HepG2 (cell line): ENCODE measurements around the gene PCYOX1L. TPM values are rescaled to one million over a fixed set of nuclear protein-coding genes. Genes with fewer than 3 reads are reported as not detected.
A peak's percentile ranks its signal among the peaks of the same experiment; 100 is the strongest.

Experiments
- ATAC-seq: fragments of 200-7000 bp; cut with Tn5 transposase; 3 replicates; pipeline ENCODE4 v1.9.1; 2020; ENCODE audit warnings: mild to moderate bottlenecking, moderate library complexity
- BruUV-seq: library from RNA; stranded (reverse); fragments of 400-500 nt; replicated peaks from 2 replicates; lab custom pipeline; 2021; lab: Mats Ljungman, UMichigan
- CTCF ChIA-PET: fragments of 300-600 bp; formaldehyde crosslinking; extraction: SDS; loops from one replicate; lab custom pipeline; 2021; ENCODE audit warnings: low total read pairs, inconsistent platforms, low intra/inter-chr PET ratio; lab: Yijun Ruan, JAX
- POLR2A ChIA-PET: fragments of 350-600 bp; sonication (Branson Sonifier 250); formaldehyde crosslinking; loops from one replicate; lab custom pipeline; 2020; ENCODE audit warnings: antibody characterized with exemption, inconsistent platforms; lab: Yijun Ruan, JAX
- DNase-seq: peaks from one replicate; pipeline ENCODE4 v3.0.0-alpha.2; 2015; ENCODE audit warnings: low spot score
- FAIRE-seq: peaks from 3 replicates; lab custom pipeline; 2011; peaks lifted over from hg19 to GRCh38; lab: Jason Lieb, UNC
- H2AFZ ChIP-seq: one replicate; pipeline ENCODE4 v1.6.1; 2011; ENCODE audit warnings: low read length, inconsistent platforms
- H3K27ac ChIP-seq: fragments of 300-600 bp; 3 replicates; pipeline ENCODE4 v1.8.0; 2011; ENCODE audit warnings: mixed run types, mild to moderate bottlenecking, mixed read lengths, low read length, inconsistent platforms; ENCODE audit not compliant: insufficient read depth; ENCODE audit errors: extremely low read length
- H3K27me3 ChIP-seq, 2 experiments: fragments of 200-600 bp in 1 of 2; 2 replicates in 1 of 2; 3 replicates in 1 of 2; pipeline versions ENCODE4 v1.6.0 to v1.8.0; 2011; ENCODE audit warnings: low read length in 2 of 2, mild to moderate bottlenecking in 2 of 2, moderate library complexity in 2 of 2, inconsistent platforms in 1 of 2; ENCODE audit not compliant: insufficient read depth in 2 of 2, control insufficient read depth in 1 of 2
- H3K36me3 ChIP-seq, 2 experiments: fragments of 200-600 bp in 1 of 2; replicated peaks in 1 of 2; 2 replicates in 1 of 2; 3 replicates in 1 of 2; pipeline versions ENCODE4 v1.5.1 to v1.8.0; 2011; ENCODE audit warnings: low read length in 2 of 2, inconsistent platforms in 1 of 2; ENCODE audit not compliant: insufficient read depth in 2 of 2, control insufficient read depth in 1 of 2
- H3K4me1 ChIP-seq: 2 replicates; pipeline ENCODE4 v1.5.1; 2012; ENCODE audit warnings: low read length, inconsistent platforms; ENCODE audit not compliant: insufficient read depth
- H3K4me2 ChIP-seq: 2 replicates; pipeline ENCODE4 v1.6.0; 2011; ENCODE audit warnings: low read depth, low read length, inconsistent platforms
- H3K4me3 ChIP-seq, 3 experiments: fragments of 200-600 bp in 1 of 3; sonication (generic), shearing (Covaris generic) in 1 of 3; replicated peaks in 1 of 3; 2 replicates each; pipeline ENCODE4 v1.5.1; 2011 to 2016; ENCODE audit warnings: low read length in 3 of 3, inconsistent platforms in 2 of 3, low read depth in 2 of 3, mild to moderate bottlenecking in 2 of 3, control low read depth in 1 of 3, mixed read lengths in 1 of 3; ENCODE audit not compliant: insufficient read depth in 1 of 3
- H3K79me2 ChIP-seq: one replicate; pipeline ENCODE4 v1.6.1; 2011; ENCODE audit warnings: low read length, inconsistent platforms; ENCODE audit not compliant: insufficient read depth
- H3K9ac ChIP-seq: 2 replicates; pipeline ENCODE4 v1.6.0; 2011; ENCODE audit warnings: mild to moderate bottlenecking, low read depth, low read length, inconsistent platforms; ENCODE audit not compliant: insufficient read depth
- H3K9me3 ChIP-seq: 2 replicates; pipeline ENCODE4 v1.5.1; 2012; ENCODE audit warnings: mild to moderate bottlenecking, low read length
- H4K20me1 ChIP-seq: 2 replicates; pipeline ENCODE4 v1.6.0; 2011; ENCODE audit warnings: inconsistent platforms, mild to moderate bottlenecking, low read length, moderate library complexity; ENCODE audit not compliant: insufficient read depth
- ETV5 ChIP-seq: IDR thresholded peaks from 2 replicates; pipeline ENCODE4 v1.6.1; 2018; ENCODE audit warnings: missing biosample characterization, missing genetic modification reagents, inconsistent platforms, borderline replicate concordance
- KAT2B ChIP-seq: fragments of 150-350 bp; IDR thresholded peaks from 2 replicates; pipeline ENCODE4 v1.6.1; 2014; ENCODE audit warnings: low read depth, low read length, borderline replicate concordance
- NPAS2 ChIP-seq: sonication (generic); formaldehyde crosslinking; IDR thresholded peaks from 2 replicates; pipeline ENCODE4 v1.8.0; 2022; ENCODE audit warnings: mild to moderate bottlenecking, missing genetic modification reagents, borderline replicate concordance
- PRDM15 ChIP-seq: sonication (generic); formaldehyde crosslinking; IDR thresholded peaks from 2 replicates; pipeline ENCODE4 v1.4.0; 2020; ENCODE audit warnings: missing genetic modification reagents
- RELA ChIP-seq: sonication (generic); formaldehyde crosslinking; IDR thresholded peaks from 2 replicates; pipeline ENCODE4 v1.4.0; 2020; ENCODE audit warnings: missing genetic modification reagents
- SMAD3 ChIP-seq: sonication (generic); formaldehyde crosslinking; IDR thresholded peaks from 2 replicates; pipeline ENCODE4 v1.4.0; 2020; ENCODE audit warnings: missing genetic modification reagents
- USF2 ChIP-seq, 2 experiments: sonication (generic) in 1 of 2; formaldehyde crosslinking in 1 of 2; IDR thresholded peaks; 2 replicates each; pipeline versions ENCODE4 v1.5.1 to v1.6.1; 2011 to 2020; ENCODE audit warnings: borderline replicate concordance in 1 of 2, low read depth in 1 of 2, low read length in 1 of 2, mild to moderate bottlenecking in 1 of 2, missing genetic modification reagents in 1 of 2, moderate library complexity in 1 of 2
- ZBTB37 ChIP-seq: sonication (generic); formaldehyde crosslinking; IDR thresholded peaks from 2 replicates; pipeline ENCODE4 v1.4.0; 2020; ENCODE audit warnings: mild to moderate bottlenecking, missing genetic modification reagents
- ZNF354B ChIP-seq: sonication (generic); formaldehyde crosslinking; IDR thresholded peaks from 2 replicates; pipeline ENCODE4 v1.8.0; 2022; ENCODE audit warnings: mild to moderate bottlenecking, missing genetic modification reagents
- ZNF574 ChIP-seq: sonication (generic); formaldehyde crosslinking; IDR thresholded peaks from 2 replicates; pipeline ENCODE4 v1.4.0; 2020; ENCODE audit warnings: missing genetic modification reagents
- whole genome bisulfite sequencing: methylation state at CpG from one replicate; pipeline ENCODE4 v1.1.6; 2017; ENCODE audit warnings: low lambda C conversion rate; 5-methylcytosine and 5-hydroxymethylcytosine counted together
- in situ Hi-C: cut with HindIII; loops from 2 replicates; pipeline ENCODE4 v1.10.0; 2017; ENCODE audit warnings: low pct_unique_long_range_greater_than_20kb; ENCODE audit not compliant: extremely low pct_ligation_motif_present
- intact Hi-C: fragments of 100-400 bp; cut with micrococcal nuclease; formaldehyde crosslinking; loops from one replicate; pipeline ENCODE4 v1.10.0; 2022; ENCODE audit not compliant: unreplicated experiment
- polyA plus RNA-seq, 8 experiments: library from polyadenylated mRNA; depleted of rRNA in 3 of 8; stranded (reverse) in 7 of 8; unstranded in 1 of 8; fragments of >200 nt; fragmentation: Illumina TruSeq in 4 of 8; extraction: Trizol in 4 of 8; gene quantifications; 2 replicates each; pipeline versions ENCODE4 v1.2.1 to v1.2.3, GENCODE V29; 2011 to 2016; ENCODE audit warnings: low read depth in 4 of 8, missing spikeins in 1 of 8, mixed read lengths in 1 of 8; ENCODE audit not compliant: insufficient read depth in 1 of 8
- total RNA-seq, 5 experiments: library from RNA; depleted of rRNA; stranded (reverse); fragments of >200 nt; fragmentation: Illumina TruSeq; extraction: Trizol; gene quantifications; 2 replicates each; pipeline ENCODE4 v1.2.3, GENCODE V29; 2016; ENCODE audit warnings: low read depth in 1 of 5

Gene PCYOX1L
- total and polyA plus RNA-seq, 2 of the 13 experiments (the other 11 are each of a cell fraction or from before 2014, with no cell fraction given): 1.00 to 3.7 TPM

- TF ChIP-seq KAT2B: no peak
- no peak for TF ChIP-seq RELA (CRISPR knock-in tag)
- TF ChIP-seq ZNF354B (CRISPR knock-in tag): no peak
- no peak for TF ChIP-seq ZNF574 (CRISPR knock-in tag)
- no peak for TF ChIP-seq ZBTB37 (CRISPR knock-in tag)
These were observed 42.1 kb upstream of the PCYOX1L start (continued) for GRCh38 chr5:149315753-149316152.

- Histone ChIP-seq H3K36me3 (no peaks in the 10 kb centered on the region), H3K9ac (no peak overlapping the region), H3K4me3 (peak overlapping the region in 1 of 3 experiments; percentile 5; a peak in 1 of 6 replicates), H3K9me3 (no peaks in the 10 kb centered on the region), H2AFZ (no peak overlapping the region), H3K4me2 (peak overlapping the region; percentile 36), H3K79me2 (no peaks in the 10 kb centered on the region), H4K20me1 (no peaks in the 10 kb centered on the region), H3K27ac (no peak overlapping the region), H3K4me1 (peaks cover 34% of the 10 kb centered on the region), H3K27me3 (no peaks in the 10 kb centered on the region)
- ATAC-seq: no peak
- peak; percentile 94 for FAIRE-seq
- peak; percentile 52 for DNase-seq
- BruUV-seq: no TSS peak
- in situ Hi-C loops (no loop called here), intact Hi-C loops (loop anchor here (1.0 to 2.0 kb wide), 3 partner anchors 54 to 247 kb away; no protein-coding TSS in a partner anchor)
- CTCF ChIA-PET: interaction anchor here (0.7 to 2.3 kb wide), 6 partner anchors 48 to 247 kb away, joined by 3 to 26 read pairs (median 4); no protein-coding TSS in a partner anchor
- POLR2A ChIA-PET: interaction anchor here (0.9 to 1.3 kb wide), 3 partner anchors 8 to 50 kb away, joined by 3 read pairs; partner anchors contain the start of gene GRPEL2
- 66% methylated on average over 4 of the region's 14 CpGs for WGBS
- TF ChIP-seq SMAD3 (0 out of 2 replicates have a peak, but pooled peaks have one; percentile 37), ETV5 (CRISPR knock-in tag) (no peak), PRDM15 (CRISPR knock-in tag) (no peak), NPAS2 (no peak), USF2 (IDR thresholded peaks at IDR 0.05; ENCODE audit: low read depth, low read length) (no peak), USF2 (CRISPR knock-in tag; IDR thresholded peaks at IDR 0.05; ENCODE audit: borderline replicate concordance) (no peak)
These were observed 40.4 kb upstream of the PCYOX1L start for GRCh38 chr5:149317281-149318048.
